HepG2 (cell line): ENCODE measurements around the gene NOL12. TPM values are rescaled to one million over a fixed set of nuclear protein-coding genes. Genes with fewer than 3 reads are reported as not detected.
A peak's percentile ranks its signal among the peaks of the same experiment; 100 is the strongest.

Experiments
- AKAP8 ChIP-seq: sonication (generic); formaldehyde crosslinking; IDR thresholded peaks from 2 replicates; pipeline ENCODE4 v1.5.1; 2020; ENCODE audit warnings: mild to moderate bottlenecking, missing genetic modification reagents
- ARNT ChIP-seq: fragments of 450-650 bp; IDR thresholded peaks from 2 replicates; pipeline ENCODE4 v1.6.1; 2017
- BCL6 ChIP-seq: IDR thresholded peaks from 2 replicates; pipeline ENCODE4 v1.6.1; 2016; ENCODE audit warnings: missing genetic modification reagents, missing compliant biosample characterization
- CC2D1A ChIP-seq: sonication (generic); formaldehyde crosslinking; IDR thresholded peaks from 2 replicates; pipeline ENCODE4 v1.8.1; 2023; ENCODE audit warnings: mild to moderate bottlenecking, missing genetic modification reagents
- EED ChIP-seq: sonication (generic); formaldehyde crosslinking; IDR thresholded peaks from 2 replicates; pipeline ENCODE4 v1.5.0; 2020; ENCODE audit warnings: mild to moderate bottlenecking, missing genetic modification reagents
- ELF1 ChIP-seq: sonication (generic); formaldehyde crosslinking; IDR thresholded peaks from 2 replicates; pipeline ENCODE4 v1.4.0; 2020; ENCODE audit warnings: missing genetic modification reagents
- FOSL2 ChIP-seq: sonication (generic); formaldehyde crosslinking; IDR thresholded peaks from 2 replicates; pipeline ENCODE4 v1.4.0; 2020; ENCODE audit warnings: missing genetic modification reagents
- FOXK1 ChIP-seq: sonication (generic); formaldehyde crosslinking; IDR thresholded peaks from 2 replicates; pipeline ENCODE4 v1.4.0; 2020; ENCODE audit warnings: low read depth, missing genetic modification reagents, borderline replicate concordance
- GZF1 ChIP-seq: sonication (generic); formaldehyde crosslinking; IDR thresholded peaks from 2 replicates; pipeline ENCODE4 v1.5.1; 2020; ENCODE audit warnings: mild to moderate bottlenecking, missing genetic modification reagents
- HMG20A ChIP-seq: IDR thresholded peaks from 2 replicates; pipeline ENCODE4 v1.6.1; 2016; ENCODE audit warnings: borderline replicate concordance
- JDP2 ChIP-seq: sonication (generic); formaldehyde crosslinking; IDR thresholded peaks from 2 replicates; pipeline ENCODE4 v1.8.1; 2022; ENCODE audit warnings: missing genetic modification reagents, borderline replicate concordance
- MAF1 ChIP-seq: sonication (generic); formaldehyde crosslinking; IDR thresholded peaks from 2 replicates; pipeline ENCODE4 v1.5.0; 2020; ENCODE audit warnings: missing genetic modification reagents, borderline replicate concordance
- MEIS1 ChIP-seq: sonication (generic); formaldehyde crosslinking; IDR thresholded peaks from 2 replicates; pipeline ENCODE4 v1.9.0; 2021; ENCODE audit warnings: mild to moderate bottlenecking, missing genetic modification reagents, moderate library complexity, borderline replicate concordance
- NCOA1 ChIP-seq: sonication (generic); formaldehyde crosslinking; IDR thresholded peaks from 2 replicates; pipeline ENCODE4 v1.9.0; 2021; ENCODE audit warnings: missing genetic modification reagents
- PITX1 ChIP-seq: sonication (generic); formaldehyde crosslinking; IDR thresholded peaks from 2 replicates; pipeline ENCODE4 v1.5.1; 2020; ENCODE audit warnings: mild to moderate bottlenecking, missing genetic modification reagents
- SAP130 ChIP-seq: IDR thresholded peaks from 2 replicates; pipeline ENCODE4 v1.6.1; 2016; ENCODE audit warnings: low read depth
- SOX13 ChIP-seq, 3 experiments: fragments of 450-650 bp in 1 of 3; sonication (generic) in 1 of 3; formaldehyde crosslinking in 1 of 3; IDR thresholded peaks in 2 of 3; conservative IDR thresholded peaks in 1 of 3; 2 replicates each; pipeline versions ENCODE4 v1.5.0 to v1.6.1; 2016 to 2020; ENCODE audit warnings: antibody characterized with exemption in 1 of 3, mild to moderate bottlenecking in 1 of 3, missing compliant biosample characterization in 1 of 3, missing genetic modification reagents in 1 of 3, moderate library complexity in 1 of 3
- SYNCRIP ChIP-seq: fragments of 200-400 bp; formaldehyde crosslinking; IDR thresholded peaks from 2 replicates; pipeline ENCODE4 v1.6.1; 2018; ENCODE audit warnings: mild to moderate bottlenecking, low read depth, low read length; ENCODE audit not compliant: insufficient read depth
- TBL1XR1 ChIP-seq: fragments of 150-350 bp; IDR thresholded peaks from 2 replicates; pipeline ENCODE4 v1.6.1; 2014; ENCODE audit warnings: borderline replicate concordance, low read length; ENCODE audit not compliant: partially characterized antibody
- ZFX ChIP-seq: sonication (generic); formaldehyde crosslinking; IDR thresholded peaks from 2 replicates; pipeline ENCODE4 v1.4.0; 2020; ENCODE audit warnings: mild to moderate bottlenecking, low read depth, missing genetic modification reagents, moderate library complexity
- ZNF143 ChIP-seq: sonication (generic); formaldehyde crosslinking; IDR thresholded peaks from 2 replicates; pipeline ENCODE4 v1.4.0; 2020; ENCODE audit warnings: missing genetic modification reagents
- ZNF264 ChIP-seq: sonication (generic); formaldehyde crosslinking; IDR thresholded peaks from 2 replicates; pipeline ENCODE4 v1.4.0; 2020; ENCODE audit warnings: missing genetic modification reagents
- ZNF292 ChIP-seq: sonication (generic); formaldehyde crosslinking; IDR thresholded peaks from 2 replicates; pipeline ENCODE4 v1.8.1; 2022; ENCODE audit warnings: mild to moderate bottlenecking, low read depth, missing genetic modification reagents, borderline replicate concordance
- ZNF431 ChIP-seq: sonication (generic); formaldehyde crosslinking; IDR thresholded peaks from 2 replicates; pipeline ENCODE4 v1.9.0; 2022; ENCODE audit warnings: missing genetic modification reagents, low read depth, mild to moderate bottlenecking, borderline replicate concordance
- ZNF615 ChIP-seq: sonication (generic); formaldehyde crosslinking; IDR thresholded peaks from 2 replicates; pipeline ENCODE4 v1.5.0; 2020; ENCODE audit warnings: mild to moderate bottlenecking, missing genetic modification reagents, borderline replicate concordance
- ZNF703 ChIP-seq: sonication (generic); formaldehyde crosslinking; IDR thresholded peaks from 2 replicates; pipeline ENCODE4 v1.5.1; 2020; ENCODE audit warnings: missing genetic modification reagents, mild to moderate bottlenecking, moderate library complexity, borderline replicate concordance
- ZNF749 ChIP-seq: sonication (generic); formaldehyde crosslinking; IDR thresholded peaks from 2 replicates; pipeline ENCODE4 v1.8.0; 2022; ENCODE audit warnings: mild to moderate bottlenecking, missing genetic modification reagents, moderate library complexity, borderline replicate concordance
- ZNF883 ChIP-seq: sonication (generic); formaldehyde crosslinking; IDR thresholded peaks from 2 replicates; pipeline ENCODE4 v1.5.1; 2020; ENCODE audit warnings: mild to moderate bottlenecking, missing genetic modification reagents; ENCODE audit errors: not compliant biosample characterization
- ZSCAN29 ChIP-seq: sonication (generic); formaldehyde crosslinking; conservative IDR thresholded peaks from 2 replicates; pipeline ENCODE4 v1.4.0; 2020; ENCODE audit warnings: mild to moderate bottlenecking, missing genetic modification reagents
- polyA plus RNA-seq, 8 experiments: library from polyadenylated mRNA; depleted of rRNA in 3 of 8; stranded (reverse) in 7 of 8; unstranded in 1 of 8; fragments of >200 nt; fragmentation: Illumina TruSeq in 4 of 8; extraction: Trizol in 4 of 8; gene quantifications; 2 replicates each; pipeline versions ENCODE4 v1.2.1 to v1.2.3, GENCODE V29; 2011 to 2016; ENCODE audit warnings: low read depth in 4 of 8, missing spikeins in 1 of 8, mixed read lengths in 1 of 8; ENCODE audit not compliant: insufficient read depth in 1 of 8
- total RNA-seq, 5 experiments: library from RNA; depleted of rRNA; stranded (reverse); fragments of >200 nt; fragmentation: Illumina TruSeq; extraction: Trizol; gene quantifications; 2 replicates each; pipeline ENCODE4 v1.2.3, GENCODE V29; 2016; ENCODE audit warnings: low read depth in 1 of 5
- TF ChIP-seq, protein P1 (sequence below): sonication (generic); formaldehyde crosslinking; IDR thresholded peaks from 2 replicates; pipeline ENCODE4 v1.8.0; 2022; ENCODE audit warnings: mild to moderate bottlenecking, missing genetic modification reagents, moderate library complexity

The NOL12 gene
- total and polyA plus RNA-seq, 2 of the 13 experiments (the other 11 are each of a cell fraction or from before 2014, with no cell fraction given): 14.3 to 31.4 TPM

DNA sequence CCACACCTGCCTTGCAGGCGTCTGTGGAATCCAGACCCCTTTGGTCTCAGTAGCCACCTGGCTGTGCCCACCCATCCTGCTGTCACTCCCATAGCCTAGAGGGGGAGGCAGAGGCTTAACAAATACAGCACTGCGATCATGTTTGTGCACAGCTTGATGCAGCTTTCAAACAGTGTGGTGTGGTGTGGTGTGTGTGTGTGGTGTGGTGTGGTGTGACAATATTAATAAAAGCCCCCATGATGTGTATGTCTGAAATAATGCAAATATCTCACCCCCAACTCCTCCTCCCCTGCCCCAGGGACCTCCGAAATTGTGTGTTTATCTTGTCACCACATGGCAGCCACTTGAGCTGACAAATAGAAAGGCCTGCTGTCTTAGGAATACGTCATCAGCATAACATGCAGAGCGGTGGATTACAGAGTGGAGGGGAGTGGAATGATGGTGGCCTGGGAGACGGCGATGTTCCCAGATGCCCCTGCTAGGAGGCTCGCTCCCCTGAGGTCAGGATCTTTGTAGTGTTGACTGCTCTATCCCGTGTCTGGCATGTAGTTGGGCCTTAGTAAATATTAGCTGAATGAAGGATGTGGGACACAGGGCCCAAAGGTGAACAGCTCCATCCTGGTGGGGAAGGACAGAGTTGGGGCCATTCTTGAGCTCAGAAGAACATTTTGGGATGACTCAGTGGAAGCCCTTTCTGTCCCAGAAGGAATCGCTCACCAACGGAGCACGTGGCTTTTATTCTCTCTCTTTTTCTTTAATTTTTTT lies 24.8 kb upstream of the NOL12 start (continued):
- no peak for TF ChIP-seq ELF1 (CRISPR knock-in tag)
- no peak for TF ChIP-seq TBL1XR1
- no peak for TF ChIP-seq SOX13 (IDR thresholded peaks at IDR 0.05)
- TF ChIP-seq SOX13 (CRISPR knock-in tag; conservative IDR thresholded peaks at IDR 0.05 in 1 of 2, IDR thresholded peaks at IDR 0.05 in 1 of 2): peak in 1 of 2 experiments; percentile 64; a peak in 2 of 4 replicates
- TF ChIP-seq FOSL2 (CRISPR knock-in tag): peak; percentile 45
- TF ChIP-seq ZNF883 (CRISPR knock-in tag): no peak
- TF ChIP-seq HMG20A (CRISPR knock-in tag): peak; percentile 38; the same call in 1 of the 2 replicates
- TF ChIP-seq NCOA1 (CRISPR knock-in tag): no peak
- no peak for TF ChIP-seq CC2D1A (CRISPR knock-in tag)
- TF ChIP-seq ZNF703: no peak
- TF ChIP-seq ZNF292 (CRISPR knock-in tag): no peak
- no peak for TF ChIP-seq EED (CRISPR knock-in tag)
- no peak for TF ChIP-seq ZNF431
- TF ChIP-seq ZNF615 (CRISPR knock-in tag): no peak
- TF ChIP-seq PITX1 (CRISPR knock-in tag): no peak
- TF ChIP-seq BCL6 (CRISPR knock-in tag): peak; percentile 30; the same call in 1 of the 2 replicates
- TF ChIP-seq GZF1 (CRISPR knock-in tag): no peak
- TF ChIP-seq SYNCRIP: no peak
- peak; percentile 56; the same call in 1 of the 2 replicates for TF ChIP-seq AKAP8 (CRISPR knock-in tag)
- 0 out of 2 replicates have a peak, but pooled peaks have one; percentile 32 for TF ChIP-seq ZNF264 (CRISPR knock-in tag)
- no peak for TF ChIP-seq ZSCAN29 (CRISPR knock-in tag)
- TF ChIP-seq MEIS1: no peak
- no peak for TF ChIP-seq ARNT
- peak; percentile 80 for TF ChIP-seq ZFX (CRISPR knock-in tag)
- TF ChIP-seq ZNF749 (CRISPR knock-in tag): no peak
- peak; percentile 45; the same call in 1 of the 2 replicates for TF ChIP-seq ZNF143 (CRISPR knock-in tag)
- peak; percentile 54; the same call in 1 of the 2 replicates for TF ChIP-seq FOXK1 (CRISPR knock-in tag)
- no peak for TF ChIP-seq MAF1 (CRISPR knock-in tag)
- no peak for TF ChIP-seq JDP2 (CRISPR knock-in tag)
- peak; percentile 92 for TF ChIP-seq SAP130
- TF ChIP-seq, protein P1, sequence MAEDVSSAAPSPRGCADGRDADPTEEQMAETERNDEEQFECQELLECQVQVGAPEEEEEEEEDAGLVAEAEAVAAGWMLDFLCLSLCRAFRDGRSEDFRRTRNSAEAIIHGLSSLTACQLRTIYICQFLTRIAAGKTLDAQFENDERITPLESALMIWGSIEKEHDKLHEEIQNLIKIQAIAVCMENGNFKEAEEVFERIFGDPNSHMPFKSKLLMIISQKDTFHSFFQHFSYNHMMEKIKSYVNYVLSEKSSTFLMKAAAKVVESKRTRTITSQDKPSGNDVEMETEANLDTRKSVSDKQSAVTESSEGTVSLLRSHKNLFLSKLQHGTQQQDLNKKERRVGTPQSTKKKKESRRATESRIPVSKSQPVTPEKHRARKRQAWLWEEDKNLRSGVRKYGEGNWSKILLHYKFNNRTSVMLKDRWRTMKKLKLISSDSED (CRISPR knock-in tag): no peak
